Hindlimb muscle (tissue), 1 donor: ENCODE measurements around the gene LDLRAD2. TPM values are rescaled to one million over a fixed set of nuclear protein-coding genes. Genes with fewer than 3 reads are reported as not detected.

ENCODE experiments used
- DNase-seq: peaks from one replicate; pipeline ENCODE4 v3.0.0-alpha.2; 2013
- polyA plus RNA-seq: library from polyadenylated mRNA; unstranded; fragments of 120-200 nt; gene quantifications from one replicate; pipeline ENCODE4 v1.2.1, GENCODE V29; 2013; ENCODE audit not compliant: insufficient read length

Gene LDLRAD2
- polyA plus RNA-seq, 1 donor = 4.8 TPM

DNA sequence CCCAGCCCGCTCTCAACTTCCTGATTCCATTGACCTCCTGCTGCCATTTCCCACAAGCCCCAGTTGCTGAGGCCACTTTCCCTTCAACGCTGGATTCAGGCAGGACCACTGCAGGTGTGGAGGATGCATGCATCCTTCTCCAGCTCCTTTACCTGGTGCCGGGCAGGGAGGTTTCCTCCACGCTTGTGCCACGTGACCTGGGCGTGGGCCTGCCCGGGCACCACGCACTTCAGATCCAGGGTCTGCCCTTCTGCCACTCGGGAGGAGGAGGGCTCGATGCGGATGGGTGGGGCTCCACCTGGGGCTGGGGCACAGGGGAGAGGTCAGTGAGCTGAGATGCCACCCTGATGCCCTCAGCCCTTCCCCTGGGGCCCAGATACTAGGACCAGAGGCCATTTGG, 31.9 kb downstream of the LDLRAD2 start:
- DNase-seq = no peak

DNA sequence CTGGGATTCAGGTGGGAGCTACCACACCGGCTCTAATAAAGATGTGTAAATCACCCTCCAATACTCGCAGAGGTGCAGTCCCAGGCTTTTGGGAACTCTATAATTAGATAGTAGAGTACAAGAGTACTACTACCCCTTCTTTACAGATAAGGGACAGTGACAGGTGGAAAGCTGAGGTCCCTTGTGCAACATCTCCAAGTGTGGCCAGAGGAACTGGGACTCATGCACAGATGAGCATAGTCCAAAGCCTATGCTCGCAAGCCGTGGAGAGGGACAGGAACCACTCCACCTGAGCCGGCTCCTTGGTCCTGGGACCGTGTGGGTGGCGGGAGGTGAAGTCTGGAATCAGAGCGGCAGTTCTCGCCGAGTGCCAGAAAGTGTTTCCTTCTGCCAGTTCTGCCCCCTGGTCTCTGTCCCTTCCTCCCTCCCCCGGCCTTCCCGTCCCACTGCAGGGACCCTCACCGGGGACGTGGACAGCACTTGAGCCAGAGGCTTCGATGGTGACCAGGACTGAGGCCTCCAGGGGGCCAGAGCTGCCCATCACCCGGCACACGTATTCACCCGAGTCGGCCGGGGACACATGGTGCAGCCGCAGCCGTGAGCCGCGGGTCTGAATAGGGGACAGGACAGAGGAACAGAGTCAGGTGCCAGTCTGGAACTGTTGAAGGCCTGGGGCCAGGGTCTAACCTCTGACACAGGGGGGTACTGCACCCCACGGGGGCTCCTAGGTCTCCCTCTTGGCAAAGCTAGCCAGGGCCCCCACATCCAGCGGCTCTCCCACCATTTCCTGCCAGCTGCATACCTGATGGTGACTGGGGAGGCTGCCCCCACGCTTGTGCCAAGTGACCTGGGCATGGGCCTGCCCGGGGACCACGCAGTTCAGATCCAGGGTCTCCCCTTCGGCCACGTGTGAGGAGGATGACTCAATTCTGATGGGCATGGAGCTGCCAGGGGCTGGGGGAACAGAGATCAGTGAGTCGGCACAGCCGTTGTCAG, 33.9 kb downstream of the LDLRAD2 start:
- no peak for DNase-seq

DNA sequence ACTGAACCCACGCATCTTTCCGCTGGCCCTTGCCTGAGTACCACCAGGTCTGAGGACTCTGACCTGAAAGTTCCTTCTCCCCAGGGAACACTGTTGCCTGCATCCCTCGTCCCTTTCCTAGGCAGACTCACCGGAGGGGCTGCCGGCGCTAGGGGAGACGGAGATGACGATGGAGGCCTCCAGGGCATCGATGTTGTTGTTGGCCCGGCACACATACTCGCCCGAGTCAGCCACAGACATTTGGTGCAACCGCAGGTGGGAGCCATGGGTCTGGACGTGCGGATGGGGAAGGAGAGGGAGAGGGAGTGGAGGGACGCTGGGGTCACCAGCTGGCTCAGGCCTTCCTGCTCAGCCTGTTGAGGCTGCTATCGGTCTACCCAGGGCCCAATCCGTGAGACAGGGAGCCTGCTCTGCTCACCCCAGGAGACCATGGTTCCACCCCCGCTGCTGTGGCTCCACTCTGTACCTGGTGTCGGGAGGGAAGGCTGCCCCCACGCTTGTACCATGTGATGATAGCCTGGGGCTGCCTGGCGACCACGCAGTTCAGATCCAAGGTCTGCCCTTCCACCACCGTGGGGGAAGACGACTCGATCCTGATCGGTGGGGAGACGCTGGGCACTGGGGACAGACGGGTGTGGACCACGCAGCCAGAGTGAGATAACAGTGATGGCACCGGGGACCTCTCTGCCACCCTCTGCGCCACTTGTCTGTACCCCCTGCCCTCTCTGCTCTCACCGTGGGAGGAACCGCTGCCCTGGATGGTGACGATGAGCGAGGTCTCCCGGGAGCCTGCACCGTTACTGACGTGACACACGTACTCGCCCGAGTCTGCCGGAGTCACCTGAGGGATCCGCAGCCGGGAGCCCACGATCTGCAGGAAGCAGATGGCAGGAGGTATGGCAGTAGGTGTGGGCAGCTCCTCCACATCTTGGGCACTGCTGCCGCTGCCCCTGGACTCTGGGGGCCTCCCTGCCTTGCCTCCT, 35.4 kb downstream of the LDLRAD2 start:
- no peak for DNase-seq

DNA sequence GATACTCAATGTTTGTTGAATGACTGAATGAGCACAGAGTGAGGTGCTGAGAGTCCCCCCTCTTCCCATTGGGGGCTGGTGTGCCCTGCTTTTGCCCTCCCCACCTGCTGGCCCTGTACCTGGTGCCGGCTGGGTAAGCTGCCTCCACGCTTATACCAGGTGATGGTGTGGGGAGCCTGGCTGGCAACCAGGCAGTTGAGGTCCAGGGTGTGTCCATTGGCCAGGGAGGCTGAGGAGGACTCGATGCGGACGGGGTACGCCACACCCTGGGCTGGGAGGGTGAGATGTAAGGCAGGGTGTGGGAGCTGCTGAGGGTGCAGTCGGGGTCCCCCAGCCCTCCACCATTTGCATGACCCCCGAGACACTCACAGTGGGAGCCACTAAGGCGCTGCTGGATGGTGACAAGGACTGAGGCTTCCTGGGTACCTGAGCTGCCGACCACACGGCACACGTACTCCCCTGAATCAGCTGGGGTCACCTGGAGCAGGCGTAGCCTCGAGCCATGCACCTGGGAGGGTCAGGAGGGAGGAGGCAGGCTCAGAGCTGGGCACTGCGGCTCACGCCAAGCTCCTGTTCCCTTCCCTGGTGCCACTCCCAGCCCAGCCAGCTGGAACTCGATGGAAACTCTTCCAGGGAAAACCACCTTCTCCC, 36.6 kb downstream of the LDLRAD2 start:
- no peak for DNase-seq

DNA sequence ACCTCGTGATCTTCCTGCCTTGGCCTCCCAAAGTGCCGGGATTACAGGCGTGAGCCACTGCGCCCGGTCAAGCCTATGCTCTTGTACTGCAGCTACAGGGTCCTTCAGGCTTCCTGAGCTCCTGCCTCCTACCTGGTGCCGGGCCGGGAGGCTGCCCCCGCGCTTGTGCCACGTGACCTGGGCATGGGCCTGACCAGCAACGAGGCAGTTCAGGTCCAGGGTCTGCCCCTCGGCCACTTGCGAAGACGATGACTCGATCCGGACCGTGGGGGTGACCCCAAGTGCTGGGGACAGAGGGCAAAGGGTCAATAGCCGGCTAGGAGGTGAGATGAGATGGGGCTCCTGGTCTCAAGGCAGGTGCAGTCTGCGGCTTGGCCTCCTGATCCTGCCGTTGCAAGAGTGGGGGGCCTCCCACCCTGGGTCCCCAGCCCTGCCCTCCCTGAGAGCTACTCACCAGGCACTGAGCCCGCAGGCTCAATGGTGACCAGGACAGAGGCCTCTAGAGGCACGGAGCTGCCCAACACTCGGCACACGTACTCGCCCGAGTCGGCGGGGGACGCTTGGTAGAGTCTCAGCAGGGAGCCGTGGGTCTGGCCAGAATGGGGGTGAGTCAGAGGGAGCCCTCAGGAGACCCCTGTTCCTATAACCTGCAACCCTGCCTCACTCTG, 38.0 kb downstream of the LDLRAD2 start:
- DNase-seq = no peak

DNA sequence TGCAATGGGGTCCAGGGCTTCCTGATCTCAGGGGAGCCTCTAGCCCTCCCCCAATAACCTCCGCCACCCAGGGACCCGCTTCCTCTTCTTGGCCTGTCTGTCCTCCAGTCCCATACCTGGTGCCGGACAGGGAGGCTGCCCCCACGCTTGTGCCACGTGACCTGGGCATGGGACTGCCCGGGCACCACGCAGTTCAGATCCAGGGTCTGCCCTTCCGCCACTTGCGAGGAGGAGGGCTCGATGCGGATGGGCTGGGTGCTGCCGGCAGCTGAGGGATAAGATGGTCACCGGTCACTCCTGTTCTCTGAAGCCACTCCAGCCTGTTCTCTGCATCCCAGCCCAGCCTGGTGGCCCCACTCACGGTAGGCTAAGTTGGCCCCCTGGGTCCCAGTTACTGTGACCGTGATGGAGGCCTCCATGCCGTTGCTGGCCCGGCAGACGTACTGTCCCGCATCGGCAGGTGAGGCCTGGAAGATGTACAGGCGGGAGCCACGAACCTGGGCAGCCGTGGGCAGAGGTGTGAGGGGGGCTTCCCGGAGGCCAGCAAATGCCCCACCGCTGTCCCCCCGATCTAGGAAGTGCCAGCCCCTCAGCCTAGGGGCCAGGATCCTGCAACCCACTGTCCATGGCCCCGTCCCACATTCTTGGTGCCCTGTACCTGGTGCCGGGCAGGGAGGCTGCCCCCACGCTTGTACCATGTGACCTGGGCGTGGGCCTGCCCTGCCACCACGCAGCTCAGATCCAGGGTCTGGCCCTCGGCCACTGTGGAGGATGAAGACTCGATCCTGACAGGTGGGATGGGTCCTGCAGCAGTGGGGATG, 39.6 kb downstream of the LDLRAD2 start:
- DNase-seq = no peak

DNA sequence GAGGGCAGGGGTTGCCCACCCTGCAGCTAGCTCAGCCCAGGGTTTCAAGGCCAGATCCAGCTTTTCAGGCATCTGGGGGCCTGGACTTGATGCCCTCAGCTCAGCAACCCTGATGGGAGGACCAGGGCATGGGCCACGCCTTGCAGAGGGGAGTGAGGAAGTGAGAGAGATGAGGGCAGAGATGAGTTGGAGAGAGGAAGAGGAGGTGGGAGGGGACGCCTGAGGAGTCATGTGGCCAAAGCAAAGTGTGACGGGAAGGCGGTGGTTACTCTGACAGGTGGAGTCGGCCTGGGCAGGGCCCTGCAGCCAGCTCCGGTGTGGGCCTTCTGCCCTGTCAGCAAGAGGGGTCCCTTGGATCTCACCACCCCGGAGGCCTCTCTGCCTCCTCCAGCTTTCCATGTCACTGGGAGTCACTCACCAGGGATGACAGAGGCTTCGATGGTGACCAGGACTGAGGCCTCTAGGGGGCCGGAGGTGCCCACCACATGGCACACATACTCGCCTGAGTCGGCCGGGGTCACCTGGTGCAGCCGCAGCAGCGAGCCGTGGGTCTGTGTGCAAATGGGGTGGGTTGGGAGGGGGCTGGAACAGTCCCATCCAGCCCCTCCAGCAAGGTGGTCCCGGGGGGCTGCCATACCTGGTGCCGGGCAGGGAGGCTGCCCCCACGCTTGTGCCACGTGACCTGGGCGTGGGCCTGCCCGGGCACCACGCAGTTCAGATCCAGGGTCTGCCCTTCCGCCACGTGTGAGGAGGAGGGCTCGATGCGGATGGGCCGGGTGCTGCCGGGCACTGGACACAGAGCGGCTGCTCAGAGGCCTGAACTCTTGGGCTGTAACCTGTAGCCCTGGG, 40.4 kb downstream of the LDLRAD2 start:
- no peak for DNase-seq

DNA sequence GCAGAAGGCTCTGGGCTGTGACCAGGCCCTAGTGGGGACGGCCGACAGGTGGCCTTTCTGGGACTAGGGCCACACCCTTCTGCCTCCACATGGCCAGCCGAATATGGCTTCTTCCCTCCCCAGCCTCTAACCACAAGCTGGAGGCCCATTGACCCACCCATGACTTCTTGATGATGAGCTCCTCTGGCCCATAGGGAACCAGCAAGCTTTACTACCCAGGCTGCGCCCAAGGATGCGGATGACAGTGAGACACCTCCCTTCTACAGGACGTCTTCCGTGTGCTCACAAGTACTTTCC, 41.0 kb downstream of the LDLRAD2 start:
- DNase-seq = no peak

DNA sequence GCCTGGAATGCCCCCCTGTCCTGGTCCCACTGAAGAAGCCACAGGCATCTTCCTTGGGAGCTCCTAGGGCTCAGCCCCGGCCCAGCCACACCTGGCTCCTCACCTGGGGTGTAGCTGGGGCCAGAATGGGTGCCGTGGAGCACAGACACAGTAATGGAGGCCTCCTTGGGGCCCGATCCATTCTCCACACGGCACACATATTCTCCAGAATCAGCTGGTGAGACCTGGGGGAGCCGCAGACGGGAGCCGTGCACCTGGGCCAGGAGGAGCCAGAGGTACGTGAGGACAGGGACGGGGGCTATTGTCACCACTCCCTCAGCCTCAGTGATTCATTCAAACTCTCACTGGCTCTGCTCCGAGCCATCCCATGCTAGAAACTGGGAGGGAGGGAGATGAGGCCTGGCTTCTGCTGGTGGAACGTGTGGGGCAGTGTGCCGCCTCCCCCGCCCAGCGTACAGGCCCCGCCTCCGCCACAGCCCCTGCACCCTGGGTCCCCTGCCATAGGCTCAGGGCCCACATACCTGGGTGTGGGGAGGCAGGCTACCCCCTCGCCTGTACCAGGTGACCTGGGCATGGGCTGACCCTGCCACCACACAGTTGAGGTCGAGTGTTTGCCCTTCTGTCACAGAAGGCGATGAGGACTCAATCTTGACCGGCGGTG, 42.2 kb downstream of the LDLRAD2 start:
- DNase-seq = no peak

DNA sequence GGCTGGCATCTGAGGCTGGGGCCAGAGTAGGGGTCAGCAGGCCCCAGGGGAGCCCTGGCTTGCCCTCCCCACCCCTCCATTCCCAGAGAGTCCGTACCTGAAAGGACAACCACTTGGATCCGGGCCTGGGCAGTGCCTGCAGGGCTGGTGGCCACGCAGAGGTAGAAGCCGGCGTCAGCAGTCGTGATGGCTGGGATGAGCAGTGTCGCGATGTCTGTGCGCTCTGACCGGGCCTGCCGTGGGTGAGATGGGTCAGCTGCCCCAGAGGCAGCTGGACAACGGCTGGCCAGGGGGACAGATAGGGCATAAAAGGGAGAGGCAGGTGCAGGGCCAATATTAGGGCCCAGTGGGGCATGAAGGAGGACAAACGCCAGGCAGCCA, 42.7 kb downstream of the LDLRAD2 start:
- DNase-seq = no peak

DNA sequence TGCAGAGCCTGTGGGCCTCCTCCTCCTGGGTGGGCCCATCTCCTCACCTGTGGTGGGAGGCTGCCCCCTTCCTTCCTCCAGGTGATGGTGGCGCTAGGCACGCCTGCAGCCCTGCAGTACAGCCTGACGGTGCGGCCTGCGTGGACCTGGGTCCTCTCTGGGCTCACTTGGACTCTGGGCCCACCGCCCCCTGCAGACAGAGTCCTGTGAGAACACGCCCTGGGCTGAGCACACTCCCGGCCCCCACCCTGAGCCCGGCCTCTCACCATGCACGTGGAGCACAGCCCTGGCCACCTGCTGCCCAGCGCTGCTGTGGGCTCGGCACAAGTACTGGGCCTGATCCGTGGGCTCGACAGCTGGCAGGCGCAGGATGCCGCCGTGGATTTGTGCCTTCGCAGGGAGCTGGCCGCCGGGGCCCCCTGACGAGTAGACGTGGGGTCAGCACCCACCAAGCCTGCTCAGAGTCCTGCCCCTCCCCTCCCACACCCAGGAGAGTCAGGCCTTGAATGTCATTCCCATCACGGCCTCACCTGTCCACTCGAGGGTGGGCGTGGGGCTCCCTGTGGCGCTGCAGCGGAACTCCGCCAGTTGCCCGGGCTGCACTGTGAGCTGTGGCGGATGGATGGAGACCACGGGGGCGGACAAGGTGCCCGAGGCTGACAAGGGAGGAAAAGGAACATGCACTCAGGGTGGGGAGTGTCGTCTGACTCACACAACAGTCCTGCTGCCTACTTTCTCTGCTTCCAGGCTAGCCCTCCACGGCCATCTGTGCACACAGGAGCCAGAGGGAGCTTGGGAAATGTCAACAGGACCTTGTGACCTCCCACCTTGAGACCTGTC, 43.4 kb downstream of the LDLRAD2 start:
- no peak for DNase-seq

DNA sequence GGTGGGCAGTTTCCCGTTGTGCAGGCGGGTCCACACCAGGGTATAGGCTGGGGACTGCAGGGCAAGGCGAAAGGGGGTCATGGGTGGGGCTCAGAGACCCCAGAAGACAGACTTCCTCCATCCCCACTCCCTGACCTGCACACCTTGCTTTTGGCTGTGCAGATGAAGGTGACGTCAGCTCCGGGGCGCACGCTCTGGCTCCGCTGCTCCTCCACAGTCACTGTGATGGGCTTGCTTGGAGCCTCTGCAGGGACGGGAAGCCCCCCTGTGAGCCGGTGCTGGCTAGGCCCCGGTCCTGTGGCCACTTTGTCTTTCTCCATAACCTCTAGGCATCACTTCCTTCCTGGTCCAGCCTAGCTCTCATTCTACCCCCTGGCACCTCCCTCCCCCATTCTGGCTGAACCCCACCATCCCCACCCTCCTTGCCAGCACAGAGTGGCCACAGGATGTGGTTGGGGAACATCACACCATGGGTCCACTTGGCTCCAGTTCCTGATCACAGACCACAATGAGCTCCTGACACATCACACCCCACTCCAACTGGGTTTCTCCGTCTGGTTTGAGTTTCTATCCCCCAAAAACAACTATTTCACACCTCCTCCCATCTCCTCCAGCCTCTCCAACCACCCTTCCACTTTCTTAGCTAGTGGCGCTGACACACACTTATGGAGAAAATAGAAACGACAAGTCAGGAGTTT, 45.2 kb downstream of the LDLRAD2 start:
- no peak for DNase-seq

DNA sequence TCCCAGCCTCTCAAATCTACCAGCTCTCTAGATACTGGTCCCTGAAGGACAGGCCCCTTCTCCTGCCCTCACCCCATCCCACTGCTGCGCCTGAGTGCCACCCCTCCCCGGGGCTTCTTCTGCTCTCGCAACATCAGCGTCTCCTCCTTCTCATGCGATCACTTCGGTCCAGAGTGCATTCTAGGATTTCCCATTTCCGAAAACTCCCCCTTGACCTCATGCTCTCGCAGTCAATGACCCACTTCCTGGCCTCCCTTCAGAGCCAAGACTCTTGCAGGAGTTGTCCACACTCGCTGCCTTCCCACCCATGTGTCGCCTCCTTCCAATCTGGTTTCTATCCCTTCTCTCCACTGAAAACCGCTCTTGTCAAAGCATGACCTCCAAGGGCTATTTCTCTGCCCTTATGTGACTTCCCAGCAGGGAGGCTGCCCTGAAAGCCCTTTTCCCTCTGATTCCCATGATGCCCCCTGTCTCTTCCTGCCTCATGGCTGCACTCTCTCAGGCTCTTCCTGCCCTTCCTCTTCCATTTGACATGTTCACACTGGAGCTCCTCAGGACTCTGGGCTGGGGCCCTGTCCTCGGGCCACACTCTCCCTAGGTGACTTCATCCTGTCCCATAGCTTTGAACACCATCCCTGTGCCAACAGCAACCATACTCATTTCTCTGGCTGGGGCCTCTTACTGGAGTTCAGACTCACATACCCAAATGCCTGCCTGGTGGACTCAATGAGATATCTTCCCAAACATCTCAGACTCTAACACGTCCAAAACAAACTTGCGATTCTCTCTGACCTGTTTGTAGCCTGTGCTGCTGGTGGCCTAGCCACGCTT, 46.0 kb downstream of the LDLRAD2 start:
- no peak for DNase-seq

DNA sequence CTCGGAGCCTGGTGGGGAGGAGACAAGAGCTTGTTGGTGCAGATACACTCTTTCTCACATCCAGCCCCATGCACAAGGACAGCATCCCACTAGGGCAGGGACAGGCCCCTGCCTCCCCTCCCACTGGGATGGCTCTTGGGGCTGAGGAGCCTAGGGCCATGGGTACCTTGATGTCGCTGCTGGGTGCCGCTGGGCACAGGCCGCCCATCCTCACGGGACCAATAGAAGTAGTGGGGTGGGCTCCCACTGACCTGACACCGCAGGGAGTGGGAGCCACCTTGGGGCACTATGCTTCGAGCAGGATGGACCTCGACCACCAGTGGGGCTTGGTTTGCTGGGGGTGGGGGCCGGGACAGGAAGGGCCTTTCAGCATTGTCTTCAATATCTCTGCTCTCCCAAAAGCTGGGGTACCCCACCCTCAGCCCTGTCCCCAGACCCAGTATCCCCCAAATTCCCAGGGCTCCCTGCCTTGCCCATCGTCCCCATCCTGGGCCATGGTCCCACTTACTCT, 47.7 kb downstream of the LDLRAD2 start:
- no peak for DNase-seq

DNA sequence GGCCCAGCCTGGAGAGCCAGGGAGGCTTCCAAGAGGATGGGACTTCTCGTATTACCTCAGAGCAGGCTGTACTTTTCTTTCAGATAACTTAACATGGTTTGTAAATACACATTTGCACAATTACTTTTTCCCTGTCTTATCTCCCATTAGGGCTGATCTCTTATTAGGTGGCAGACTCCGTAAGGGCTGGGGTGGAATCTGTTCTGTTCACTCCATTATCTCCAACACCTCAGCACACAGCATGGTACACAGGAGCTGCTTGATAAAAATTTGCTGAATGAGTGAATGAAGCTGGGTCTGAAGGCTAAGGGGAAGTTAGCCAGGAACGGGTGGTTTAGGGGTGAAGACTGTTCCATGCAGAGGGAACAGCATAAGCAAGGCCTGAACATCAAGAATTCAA, 48.9 kb downstream of the LDLRAD2 start:
- DNase-seq = no peak

DNA sequence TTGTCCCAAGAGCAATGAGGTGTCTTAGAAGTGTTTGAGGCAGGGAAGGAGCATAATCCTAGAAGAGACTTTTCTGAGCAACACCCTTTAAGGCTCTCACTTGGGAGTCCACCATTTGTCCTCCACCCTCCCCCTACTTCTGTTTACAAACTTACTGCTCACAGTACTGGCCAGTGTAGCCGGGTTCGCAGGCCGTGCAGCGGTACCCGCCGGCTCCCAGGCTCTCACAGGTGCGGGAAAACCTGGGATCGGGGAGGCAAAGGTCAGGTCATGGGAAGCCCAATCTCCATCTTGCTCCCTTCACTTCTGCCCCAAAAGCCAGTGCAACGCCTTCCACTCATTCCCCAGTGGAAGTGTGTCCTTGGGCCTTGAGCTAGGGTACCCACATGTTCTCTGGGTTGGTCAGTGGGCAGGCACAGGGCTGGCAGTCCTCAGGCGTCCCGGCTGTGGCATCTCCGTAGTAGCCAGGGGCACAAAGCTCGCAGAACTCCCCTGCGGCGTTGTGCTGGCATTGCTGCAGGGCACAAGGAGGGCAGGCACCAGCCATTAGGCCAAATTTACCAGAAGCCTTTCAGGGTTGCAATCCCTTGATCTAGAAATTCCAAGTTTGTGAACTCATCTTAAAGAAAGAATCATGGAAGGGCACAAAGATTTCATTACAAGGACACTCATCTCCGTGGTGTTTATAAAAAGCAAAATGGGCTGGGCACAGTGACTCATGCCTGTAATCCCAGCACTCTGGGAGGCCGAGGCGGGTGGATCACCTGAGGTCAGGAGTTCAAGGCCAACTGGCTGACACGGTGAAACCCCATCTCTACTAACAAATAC, 49.8 kb downstream of the LDLRAD2 start:
- DNase-seq = no peak
